ENCODE results near the gene NET1. TPM values are rescaled to one million over a fixed set of nuclear protein-coding genes. Genes with fewer than 3 reads are reported as not detected.
A peak's percentile ranks its signal among the peaks of the same experiment; 100 is the strongest.

Gene NET1
- total RNA-seq, 1 donor from 2014 or later = 15.6 TPM

GRCh38 chr10:5434017-5434753, 21.8 kb downstream of the NET1 start:
- DNase-seq (no peak), ATAC-seq (ENCODE audit: poor library complexity) (peak; percentile 68)
- intact Hi-C loops (cut with DNase I) = no loop called here

- ATAC-seq (ENCODE audit: poor library complexity) (no peak), DNase-seq (no peak)
- intact Hi-C loops (cut with DNase I) = no loop called here
These were observed 23.0 kb downstream of the NET1 start for GRCh38 chr10:5435328-5435727.

DNA sequence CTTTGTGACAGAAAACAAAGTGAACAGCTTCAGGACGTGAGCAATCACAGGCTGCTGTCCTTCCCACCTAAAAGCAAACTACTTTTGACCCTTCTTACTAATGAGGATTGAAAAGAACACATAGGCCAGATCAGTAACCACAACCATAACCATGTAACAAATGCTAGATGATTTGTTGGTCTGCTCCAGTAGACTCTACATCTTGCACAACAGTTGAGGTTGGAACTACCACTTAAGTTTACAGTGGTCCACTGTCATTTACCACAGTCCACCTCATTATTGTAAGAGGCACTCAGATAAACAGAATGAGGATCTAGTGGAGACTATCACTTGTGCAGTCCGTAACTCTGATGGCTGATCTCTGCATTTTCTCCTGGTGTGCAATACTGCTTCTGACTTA, 27.8 kb downstream of the NET1 start:
- no peak for DNase-seq
- intact Hi-C loops (cut with DNase I) = loop anchor here (10.0 kb wide), 1 partner anchor 435 kb away; no protein-coding TSS in a partner anchor
- ATAC-seq (ENCODE audit: poor library complexity) = no peak

DNA sequence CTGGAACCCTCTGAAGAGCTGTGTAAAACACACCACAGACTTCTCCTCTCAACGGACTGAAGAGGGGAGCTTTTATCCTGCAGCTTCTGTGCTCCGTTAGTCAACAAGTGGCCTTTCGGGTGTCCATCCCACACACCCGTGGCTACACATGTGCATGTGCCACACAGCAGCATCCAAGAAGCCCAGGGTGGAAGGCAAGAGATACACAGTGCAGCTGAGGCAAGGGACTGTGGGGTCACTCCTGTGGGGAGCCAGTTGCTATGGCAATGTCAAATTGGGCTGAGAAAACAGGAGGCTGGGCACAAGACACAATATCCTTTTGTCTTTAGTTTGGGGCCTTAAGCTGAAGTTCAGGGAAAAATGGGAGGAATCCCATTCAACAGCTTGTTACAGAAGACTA, 28.7 kb downstream of the NET1 start:
- ATAC-seq (ENCODE audit: poor library complexity) = no peak
- intact Hi-C loops (cut with DNase I) = loop anchor here (10.0 kb wide), 1 partner anchor 434 kb away; no protein-coding TSS in a partner anchor
- DNase-seq = no peak

- ATAC-seq (ENCODE audit: poor library complexity) = peak; percentile 43
- no peak for DNase-seq
- intact Hi-C loops (cut with DNase I) = loop anchor here (2.0 to 10.0 kb wide), 2 partner anchors 180 to 432 kb away; no protein-coding TSS in a partner anchor
These were observed 30.0 kb downstream of the NET1 start for GRCh38 chr10:5442065-5442989.

DNA sequence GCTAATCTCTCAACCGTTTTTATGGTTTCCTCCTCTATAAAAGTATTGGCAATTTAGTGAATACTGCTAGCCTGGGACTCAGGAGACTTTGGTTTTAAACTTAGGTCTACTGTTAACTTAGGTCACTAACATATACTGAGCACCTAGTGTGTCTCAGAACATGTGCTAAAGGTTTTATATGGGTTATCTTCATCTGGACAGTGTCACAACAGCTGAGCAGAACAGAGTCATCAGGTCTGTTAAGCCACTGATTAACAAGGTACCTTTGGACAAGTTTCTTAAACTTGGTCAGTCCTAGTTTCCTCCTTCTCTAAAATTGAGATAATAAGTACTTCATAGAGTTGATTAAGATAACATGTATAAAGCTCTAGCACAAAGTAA, 30.6 kb downstream of the NET1 start:
- intact Hi-C loops (cut with DNase I) = loop anchor here (2.0 to 10.0 kb wide), 2 partner anchors 180 to 432 kb away; no protein-coding TSS in a partner anchor
- ATAC-seq (ENCODE audit: poor library complexity) (no peak), DNase-seq (no peak)

GRCh38 chr10:5443429-5443828, 31.1 kb downstream of the NET1 start:
- intact Hi-C loops (cut with DNase I) = loop anchor here (2.0 to 10.0 kb wide), 2 partner anchors 179 to 431 kb away; no protein-coding TSS in a partner anchor
- DNase-seq (no peak), ATAC-seq (ENCODE audit: poor library complexity) (no peak)

DNA sequence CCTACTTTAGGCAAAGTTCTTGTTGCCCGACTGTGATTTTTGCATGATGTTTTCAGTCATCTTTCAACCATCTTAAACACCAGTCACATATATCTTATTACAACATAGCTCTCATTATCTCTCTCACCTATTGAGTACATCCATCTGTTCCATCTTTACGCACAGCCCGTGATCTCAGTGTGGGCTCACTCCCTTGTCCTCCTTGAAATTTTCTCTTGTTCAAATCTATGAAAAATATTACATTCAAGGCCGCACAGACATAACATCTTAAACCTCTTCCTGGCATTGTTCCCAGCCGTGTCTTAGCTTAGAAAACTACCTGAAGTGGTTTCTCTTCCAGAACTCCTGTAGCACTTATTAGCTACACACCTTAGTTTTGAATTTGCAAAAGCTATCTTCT, 32.6 kb downstream of the NET1 start:
- intact Hi-C loops (cut with DNase I) = loop anchor here (10.0 kb wide), 1 partner anchor 430 kb away; no protein-coding TSS in a partner anchor
- ATAC-seq (ENCODE audit: poor library complexity) (no peak), DNase-seq (no peak)

GRCh38 chr10:5446390-5446926, 34.1 kb downstream of the NET1 start:
- ATAC-seq (ENCODE audit: poor library complexity) = peak; percentile 96
- peak; percentile 95 for DNase-seq
- intact Hi-C loops (cut with DNase I) = loop anchor here (10.0 kb wide), 1 partner anchor 428 kb away; no protein-coding TSS in a partner anchor

DNA sequence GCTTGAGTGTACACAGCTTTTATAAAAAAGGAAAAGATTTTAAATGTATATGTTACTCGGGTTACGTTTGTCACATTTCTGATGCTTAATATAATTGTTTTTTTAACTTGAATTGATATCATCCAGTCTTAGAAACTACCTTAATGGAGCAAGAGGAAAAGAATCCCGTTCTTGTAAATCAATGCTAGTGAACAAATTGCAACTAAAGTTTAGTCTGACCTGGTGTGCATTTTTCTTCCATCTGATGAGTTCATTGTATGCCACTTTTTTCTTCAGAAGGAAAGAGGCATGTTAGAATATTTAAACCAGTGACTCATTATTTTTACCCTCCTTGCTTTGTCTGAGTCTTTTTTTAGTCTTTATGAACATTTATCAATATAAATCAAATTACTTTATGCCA, 34.7 kb downstream of the NET1 start:
- ATAC-seq (ENCODE audit: poor library complexity) (no peak), DNase-seq (no peak)
- intact Hi-C loops (cut with DNase I) = loop anchor here (10.0 kb wide), 1 partner anchor 428 kb away; no protein-coding TSS in a partner anchor

DNA sequence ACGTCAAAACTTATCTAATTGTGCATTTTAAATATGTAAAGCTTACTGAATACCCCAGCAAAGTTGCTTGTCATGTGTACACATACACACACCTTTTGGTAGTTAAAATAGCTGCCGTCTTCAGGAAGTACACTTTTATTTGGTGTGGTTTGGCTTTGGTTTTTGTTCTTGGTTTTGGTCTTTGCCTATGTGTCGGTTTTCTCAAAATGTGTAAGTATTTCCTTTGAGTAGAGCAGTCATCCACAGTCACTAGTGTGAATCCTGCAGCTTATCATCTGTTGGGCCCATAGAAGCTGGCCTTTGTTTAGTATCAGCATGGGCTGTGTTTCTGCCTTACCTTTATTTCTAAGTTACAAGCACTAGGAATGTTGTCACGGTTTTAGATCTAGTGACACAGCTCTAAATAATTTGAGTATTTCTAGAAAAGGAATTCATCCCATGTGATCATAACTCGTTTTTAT, 35.3 kb downstream of the NET1 start:
- intact Hi-C loops (cut with DNase I) = loop anchor here (10.0 kb wide), 1 partner anchor 427 kb away; no protein-coding TSS in a partner anchor
- ATAC-seq (ENCODE audit: poor library complexity) = no peak

DNA sequence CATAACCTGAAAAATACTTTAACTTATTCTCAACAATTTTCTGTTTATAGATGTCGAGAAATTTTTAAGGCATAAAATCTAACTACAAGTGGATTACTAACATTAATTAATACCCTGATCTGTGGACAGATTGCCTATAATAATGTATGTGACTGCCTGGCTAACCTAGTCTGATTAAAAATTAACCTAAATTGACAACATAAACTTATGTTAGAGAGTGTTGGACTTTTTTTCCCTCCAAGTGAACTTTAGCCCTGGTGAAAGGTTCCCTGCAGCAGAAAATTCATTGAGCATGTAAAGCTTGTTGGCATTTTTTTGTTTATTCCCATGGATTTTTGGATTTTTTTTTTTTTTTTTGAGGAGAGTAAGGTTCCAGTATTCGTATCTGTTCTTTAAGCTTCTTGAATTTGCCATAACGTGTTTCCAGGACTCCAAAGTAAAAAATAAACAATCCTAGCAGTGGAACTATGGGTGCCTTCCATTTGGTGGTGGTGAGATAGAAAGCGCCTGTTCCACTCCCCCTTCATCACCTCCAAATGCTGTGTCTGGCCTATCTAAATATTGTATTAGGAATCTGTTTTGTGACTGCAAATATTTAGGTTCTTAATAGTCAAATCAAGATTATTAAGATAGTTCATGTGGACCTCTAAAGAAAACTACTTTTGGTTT, 36.1 kb downstream of the NET1 start:
- intact Hi-C loops (cut with DNase I) = loop anchor here (10.0 kb wide), 1 partner anchor 426 kb away; no protein-coding TSS in a partner anchor
- DNase-seq (no peak), ATAC-seq (ENCODE audit: poor library complexity) (no peak)

More for the DNA sequence above, 35.3 kb downstream of the NET1 start:
- no peak for DNase-seq

DNA sequence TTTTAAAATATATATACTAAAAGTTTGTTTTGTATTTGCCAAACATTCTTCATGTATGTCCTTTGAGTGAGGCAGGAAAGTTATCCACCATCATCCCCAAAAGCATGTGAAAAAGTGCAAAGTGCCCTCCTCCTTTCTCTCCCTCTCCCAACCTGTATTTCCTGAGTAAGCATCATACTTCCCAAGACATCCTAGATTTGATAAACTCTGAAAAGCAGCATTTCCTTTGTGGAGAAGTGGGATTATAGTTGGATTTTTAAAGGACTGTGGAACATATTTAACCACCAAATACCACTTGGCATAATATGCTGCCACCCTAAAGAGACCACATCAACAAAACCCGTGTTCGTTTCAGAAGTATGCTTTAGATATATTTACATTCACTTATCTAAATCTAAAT, 36.9 kb downstream of the NET1 start:
- no peak for ATAC-seq (ENCODE audit: poor library complexity)
- intact Hi-C loops (cut with DNase I) = loop anchor here (10.0 kb wide), 1 partner anchor 426 kb away; no protein-coding TSS in a partner anchor

GRCh38 chr10:5449823-5450222, 37.5 kb downstream of the NET1 start:
- DNase-seq = no peak
- intact Hi-C loops (cut with DNase I) = loop anchor here (10.0 kb wide), 1 partner anchor 425 kb away; no protein-coding TSS in a partner anchor
- ATAC-seq (ENCODE audit: poor library complexity) = peak; percentile 57

More for the DNA sequence above, 36.9 kb downstream of the NET1 start:
- no peak for DNase-seq

DNA sequence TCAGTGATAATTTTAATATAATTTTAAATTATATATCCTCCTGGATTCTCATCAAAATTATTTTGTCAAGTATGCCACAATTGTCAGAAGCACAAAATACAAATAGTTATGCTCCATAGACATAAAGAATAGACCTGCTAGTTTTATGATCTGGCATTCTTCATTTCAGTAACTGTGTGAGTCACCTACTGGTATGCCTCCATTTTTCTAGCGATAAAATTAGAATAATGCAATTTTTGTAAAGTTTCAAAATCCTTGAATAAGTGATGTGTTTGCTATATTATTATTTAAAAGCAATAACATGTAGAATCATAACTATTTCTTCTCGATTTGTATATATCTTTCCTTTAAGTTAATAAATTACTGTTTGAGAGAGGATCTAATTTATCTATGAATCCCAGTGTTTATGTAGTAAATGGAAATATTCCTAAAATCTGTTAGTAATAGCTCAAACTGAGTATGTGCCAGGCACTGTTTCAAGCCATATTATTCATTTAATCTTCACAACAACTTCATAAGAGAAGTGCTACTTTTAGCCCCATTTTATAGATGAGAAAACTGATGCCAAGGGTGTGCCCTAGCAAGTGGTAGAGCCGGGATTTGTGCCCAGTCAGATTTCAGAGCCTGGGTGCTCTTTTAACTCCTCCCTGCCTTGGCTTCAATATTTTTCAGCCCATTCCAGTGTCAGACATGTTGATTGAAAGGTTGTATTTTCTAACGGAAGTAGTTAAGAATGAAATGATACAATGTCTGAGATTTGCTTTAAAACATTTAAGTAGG, 38.4 kb downstream of the NET1 start:
- ATAC-seq (ENCODE audit: poor library complexity) = no peak
- intact Hi-C loops (cut with DNase I) = no loop called here
- no peak for DNase-seq

DNA sequence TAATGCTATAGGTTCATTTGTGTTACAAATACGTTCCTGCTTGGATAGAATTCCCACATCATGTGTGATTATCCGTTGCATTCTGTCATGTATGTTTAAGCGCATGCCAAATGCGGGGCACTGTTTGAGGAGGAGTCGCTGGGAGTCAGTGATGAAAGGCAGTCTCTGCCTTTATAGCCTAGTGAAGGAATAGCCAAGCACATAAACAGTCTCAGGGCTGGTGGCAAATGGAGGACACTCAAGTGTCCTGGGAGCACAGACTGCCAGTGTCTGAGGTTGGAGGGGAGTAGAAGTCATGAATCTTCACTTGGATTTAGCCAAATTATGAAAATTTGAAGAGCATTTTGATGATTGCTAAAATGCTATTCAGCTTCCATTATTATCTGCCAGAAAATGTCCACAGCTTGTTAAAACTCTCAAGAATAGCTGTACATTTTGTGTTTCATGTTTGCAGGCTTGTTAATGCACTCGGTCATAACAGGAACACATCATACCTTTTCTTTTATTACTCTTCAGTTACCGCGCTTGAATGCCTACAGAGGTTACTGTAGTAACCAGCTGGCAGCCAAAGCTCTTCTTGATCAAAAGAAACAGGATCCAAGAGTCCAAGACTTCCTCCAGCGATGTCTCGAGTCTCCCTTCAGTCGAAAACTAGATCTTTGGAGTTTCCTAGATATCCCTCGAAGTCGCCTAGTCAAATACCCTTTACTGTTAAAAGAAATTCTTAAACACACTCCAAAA, 41.6 kb downstream of the NET1 start:
- intact Hi-C loops (cut with DNase I) = no loop called here
- no peak for DNase-seq
- no peak for ATAC-seq (ENCODE audit: poor library complexity)

DNA sequence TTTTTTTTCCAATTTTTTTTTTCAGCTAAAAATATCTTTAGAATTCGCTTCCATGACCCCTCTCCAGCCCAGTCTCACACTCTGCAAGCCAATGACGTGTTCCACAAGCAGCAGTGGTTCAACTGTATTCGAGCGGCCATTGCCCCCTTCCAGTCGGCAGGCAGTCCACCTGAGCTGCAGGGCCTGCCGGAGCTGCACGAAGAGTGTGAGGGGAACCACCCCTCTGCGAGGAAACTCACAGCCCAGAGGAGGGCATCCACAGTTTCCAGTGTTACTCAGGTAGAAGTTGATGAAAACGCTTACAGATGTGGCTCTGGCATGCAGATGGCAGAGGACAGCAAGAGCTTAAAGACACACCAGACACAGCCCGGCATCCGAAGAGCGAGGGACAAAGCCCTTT, 44.2 kb downstream of the NET1 start:
- DNase-seq (no peak), ATAC-seq (ENCODE audit: poor library complexity) (no peak)
- intact Hi-C loops (cut with DNase I) = no loop called here

Measured in Right ventricle myocardium superior (tissue), 1 donor.